ENCODE data around the gene RGS10. TPM values are rescaled to one million over a fixed set of nuclear protein-coding genes. Genes with fewer than 3 reads are reported as not detected.

The RGS10 gene
- total and polyA plus RNA-seq, 2 of the 8 experiments (the other 6 are each of a cell fraction or from before 2014, with no cell fraction given) = 5.5 to 13.1 TPM

GRCh38 chr10:119457966-119458766 lies 84.4 kb downstream of the RGS10 start:
- H4K5ac ChIP-seq (ENCODE audit: insufficient read length, low read depth, low read length) = no peak overlapping the region
- H2BK120ac ChIP-seq (replicated peaks; ENCODE audit: low read depth, low read length) = no peak overlapping the region
- ChIA-PET POLR2A (ENCODE audit: partially characterized antibody) (interaction anchor here (1.5 kb wide), 1 partner anchor 12 kb away, joined by 3 read pairs; no protein-coding TSS in a partner anchor), CTCF (ENCODE audit: partially characterized antibody) (interaction anchor here (0.6 to 4.4 kb wide), 8 partner anchors 8 to 354 kb away, joined by 3 to 39 read pairs (median 5); no protein-coding TSS in a partner anchor)
- H4K20me1 ChIP-seq (replicated peaks in 1 of 2; ENCODE audit: control insufficient read depth in 1 of 2, insufficient read depth in 2 of 2, low read length in 2 of 2) = no peaks in the 10 kb centered on the region
- H3K9ac ChIP-seq (replicated peaks in 1 of 4; ENCODE audit: extremely low read depth in 1 of 4, low read depth in 3 of 4, low read length in 3 of 4) = no peak overlapping the region
- H3K23me2 ChIP-seq (ENCODE audit: low read depth, low read length) = no peaks in the 10 kb centered on the region
- H2BK15ac ChIP-seq (ENCODE audit: low read length) = no peak overlapping the region
- no peaks in the 10 kb centered on the region for H3K79me1 ChIP-seq (ENCODE audit: low read depth, low read length)
- no peak overlapping the region for H2AFZ ChIP-seq (ENCODE audit: low read length)
- H3K79me2 ChIP-seq (ENCODE audit: control insufficient read depth in 1 of 2, insufficient read depth in 2 of 2, low read length in 2 of 2) = no peaks in the 10 kb centered on the region
- H3K23ac ChIP-seq (ENCODE audit: insufficient read length) = no peak overlapping the region
- FAIRE-seq (no peak), DNase-seq (ENCODE audit: low read depth in 1 of 2, low spot score in 2 of 2) (no peak)
- 85% methylated on average over 28 of the region's 28 CpGs; no CpG with 5 or more reads in 1 of the 2 experiments for WGBS, 2 experiments (ENCODE audit: extremely low coverage in 1 of 2, insufficient coverage in 1 of 2, insufficient read length in 1 of 2, insufficient replicate concordance in 2 of 2, low coverage in 1 of 2, low lambda C conversion rate in 2 of 2, missing lambda C conversion rate in 1 of 2)
- no peak overlapping the region for H3K4me2 ChIP-seq (ENCODE audit: insufficient read depth in 1 of 2, low read depth in 2 of 2, low read length in 2 of 2)
- H3K27me3 ChIP-seq (replicated peaks in 1 of 4; ENCODE audit: control insufficient read depth in 3 of 4, extremely low read depth in 1 of 4, insufficient read depth in 3 of 4, low read length in 3 of 4) = peaks cover 0 to 9% (median 3%) of the 10 kb centered on the region in 4 experiments; a peak in 4 of 7 replicates
- H2BK20ac ChIP-seq (ENCODE audit: low read length) = no peak overlapping the region
- H3K27ac ChIP-seq (ENCODE audit: low read depth, low read length) = no peak overlapping the region
- no peak overlapping the region for H4K8ac ChIP-seq (ENCODE audit: extremely low read depth, insufficient read depth, low read length)
- H3K9me3 ChIP-seq (ENCODE audit: insufficient read depth in 2 of 2, low read depth in 1 of 2, low read length in 1 of 2) = no peaks in the 10 kb centered on the region
- no peaks in the 10 kb centered on the region for H3K36me3 ChIP-seq (ENCODE audit: control insufficient read depth in 2 of 4, insufficient read depth in 4 of 4, low read length in 3 of 4)
- TF ChIP-seq CHD2 (IDR thresholded peaks at IDR 0.05; ENCODE audit: low read length) = no peak
- TF ChIP-seq CTCF (IDR thresholded peaks at IDR 0.05; ENCODE audit: control extremely low read depth in 1 of 3, insufficient read depth in 1 of 3, low read depth in 1 of 3, low read length in 3 of 3) = peak in 1 of 3 experiments; percentile 21; a peak in 1 of 4 replicates
- no peak overlapping the region for H3K18ac ChIP-seq (ENCODE audit: extremely low read depth, low read length)
- no peak overlapping the region for H3K4me3 ChIP-seq (ENCODE audit: extremely low read depth in 1 of 4, insufficient read depth in 2 of 4, low read depth in 3 of 4, low read length in 4 of 4)
- H4K91ac ChIP-seq (replicated peaks; ENCODE audit: insufficient read length, low read length) = no peak overlapping the region
- H3K4me1 ChIP-seq (replicated peaks in 1 of 4; ENCODE audit: control insufficient read depth in 3 of 4, insufficient read depth in 4 of 4, low read length in 3 of 4) = peaks cover 0 to 5% (median 0%) of the 10 kb centered on the region in 4 experiments; a peak in 2 of 7 replicates
- no peak overlapping the region for H3K4ac ChIP-seq (replicated peaks; ENCODE audit: insufficient read length, low read depth, low read length)
- no peak overlapping the region for H2AK5ac ChIP-seq (ENCODE audit: low read depth, low read length)
- no peak overlapping the region for H2BK12ac ChIP-seq (ENCODE audit: low read depth, low read length)
- no peak overlapping the region for H3K56ac ChIP-seq (replicated peaks; ENCODE audit: insufficient read length, low read depth, low read length)
- H3K14ac ChIP-seq (ENCODE audit: insufficient read length) = no peak overlapping the region
- no peak overlapping the region for H2BK5ac ChIP-seq (ENCODE audit: low read depth, low read length)

Data from H1 (cell line).